Neuron (in vitro differentiated cells): ENCODE measurements around the gene MGLL.

Experiments used
- H2AFZ ChIP-seq: one replicate; pipeline ENCODE4 v1.6.1; 2013; ENCODE audit warnings: low read depth, mild to moderate bottlenecking, inconsistent platforms, low read length, moderate library complexity
- H3K27me3 ChIP-seq: one replicate; pipeline ENCODE4 v1.6.1; 2013; ENCODE audit warnings: low read length; ENCODE audit not compliant: insufficient read depth
- H3K36me3 ChIP-seq: one replicate; pipeline ENCODE4 v1.6.1; 2013; ENCODE audit warnings: low read length; ENCODE audit not compliant: insufficient read depth
- H3K4me1 ChIP-seq: one replicate; pipeline ENCODE4 v1.6.1; 2013; ENCODE audit warnings: low read length; ENCODE audit not compliant: insufficient read depth
- H3K4me3 ChIP-seq: 2 replicates; pipeline ENCODE4 v1.5.1; 2013; ENCODE audit warnings: mild to moderate bottlenecking, low read length, moderate library complexity
- H3K9me3 ChIP-seq: one replicate; pipeline ENCODE4 v1.6.1; 2013; ENCODE audit warnings: low read length

MGLL gene

GRCh38 chr3:127650236-127650635, 172.1 kb downstream of the MGLL start:
- Histone ChIP-seq H2AFZ (no peak overlapping the region), H3K36me3 (peaks cover 48% of the 10 kb centered on the region), H3K4me1 (no peaks in the 10 kb centered on the region), H3K4me3 (no peak overlapping the region), H3K27me3 (no peaks in the 10 kb centered on the region), H3K9me3 (no peaks in the 10 kb centered on the region)

DNA sequence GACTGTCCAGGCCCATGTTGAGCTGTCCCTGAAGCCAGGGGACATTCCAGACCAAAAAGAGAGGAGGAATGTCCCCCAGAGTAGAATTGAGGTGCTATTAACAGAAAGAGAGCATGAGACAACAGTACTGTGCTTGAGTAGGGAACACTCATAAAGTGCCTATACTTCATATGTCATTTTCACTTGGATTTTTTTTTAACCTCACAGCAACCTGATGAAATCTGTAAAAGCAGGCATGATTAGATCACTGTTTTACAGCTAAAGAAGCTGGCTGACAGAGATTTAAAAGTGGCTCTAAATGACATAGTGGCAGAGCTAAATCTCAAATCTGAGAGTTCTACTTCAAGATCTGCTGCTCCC, 174.5 kb downstream of the MGLL start:
- Histone ChIP-seq H3K4me1 (no peaks in the 10 kb centered on the region), H3K4me3 (no peak overlapping the region), H3K36me3 (peaks cover 51% of the 10 kb centered on the region), H3K9me3 (no peaks in the 10 kb centered on the region), H3K27me3 (no peaks in the 10 kb centered on the region), H2AFZ (no peak overlapping the region)

GRCh38 chr3:127647166-127647844, 175.0 kb downstream of the MGLL start:
- H3K4me3 ChIP-seq, result no peak overlapping the region
- no peaks in the 10 kb centered on the region for H3K4me1 ChIP-seq
- H3K27me3 ChIP-seq, result no peaks in the 10 kb centered on the region
- H3K36me3 ChIP-seq, result peaks cover 52% of the 10 kb centered on the region
- H3K9me3 ChIP-seq, result no peaks in the 10 kb centered on the region
- H2AFZ ChIP-seq, result no peak overlapping the region

GRCh38 chr3:127646501-127647046, 175.7 kb downstream of the MGLL start:
- no peaks in the 10 kb centered on the region for H3K9me3 ChIP-seq
- H2AFZ ChIP-seq, result no peak overlapping the region
- no peaks in the 10 kb centered on the region for H3K27me3 ChIP-seq
- no peak overlapping the region for H3K4me3 ChIP-seq
- peaks cover 50% of the 10 kb centered on the region for H3K36me3 ChIP-seq
- H3K4me1 ChIP-seq, result no peaks in the 10 kb centered on the region

- H3K27me3 ChIP-seq, result no peaks in the 10 kb centered on the region
- no peaks in the 10 kb centered on the region for H3K9me3 ChIP-seq
- H3K4me1 ChIP-seq, result no peaks in the 10 kb centered on the region
- no peak overlapping the region for H3K4me3 ChIP-seq
- peaks cover 50% of the 10 kb centered on the region for H3K36me3 ChIP-seq
- H2AFZ ChIP-seq, result no peak overlapping the region
Measured at GRCh38 chr3:127645371-127646015, 176.8 kb downstream of the MGLL start.

- H3K4me3 ChIP-seq, result no peak overlapping the region
- H3K4me1 ChIP-seq, result no peaks in the 10 kb centered on the region
- no peak overlapping the region for H2AFZ ChIP-seq
- peaks cover 52% of the 10 kb centered on the region for H3K36me3 ChIP-seq
- H3K27me3 ChIP-seq, result no peaks in the 10 kb centered on the region
- no peaks in the 10 kb centered on the region for H3K9me3 ChIP-seq
Measured at GRCh38 chr3:127644641-127645370, 177.5 kb downstream of the MGLL start.

- H2AFZ ChIP-seq, result no peak overlapping the region
- no peaks in the 10 kb centered on the region for H3K9me3 ChIP-seq
- no peaks in the 10 kb centered on the region for H3K27me3 ChIP-seq
Measured at GRCh38 chr3:127640042-127640355, 182.3 kb downstream of the MGLL start.

GRCh38 chr3:127639173-127640041, 182.9 kb downstream of the MGLL start:
- Histone ChIP-seq H3K9me3 (no peaks in the 10 kb centered on the region), H3K4me3 (no peak overlapping the region), H3K36me3 (peaks cover 29% of the 10 kb centered on the region), H2AFZ (no peak overlapping the region), H3K4me1 (peaks cover 2% of the 10 kb centered on the region), H3K27me3 (no peaks in the 10 kb centered on the region)

More at GRCh38 chr3:127640042-127640355, 182.3 kb downstream of the MGLL start:
- peaks cover 35% of the 10 kb centered on the region for H3K36me3 ChIP-seq
- no peak overlapping the region for H3K4me3 ChIP-seq
- peaks cover 2% of the 10 kb centered on the region for H3K4me1 ChIP-seq
